ENCODE results near the gene CREB5.

DNA sequence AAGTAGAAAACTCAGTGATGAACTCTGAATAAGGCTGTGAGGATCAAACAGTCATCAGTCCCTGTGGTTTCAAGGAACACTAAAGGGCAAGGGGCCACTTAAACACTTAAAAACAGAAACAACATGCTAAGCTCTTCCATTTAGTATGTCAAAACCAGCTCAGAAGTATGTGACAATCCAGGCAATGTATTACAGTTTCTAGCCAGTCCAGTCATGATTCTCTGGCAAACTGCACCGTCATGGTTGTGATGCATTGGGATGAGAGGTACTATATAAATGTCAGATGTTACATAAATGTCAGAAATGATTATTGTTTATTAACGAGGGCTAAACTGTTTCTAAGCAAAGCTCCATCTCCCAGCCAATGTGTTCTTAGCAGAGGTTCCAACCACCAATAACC, 4.7 kb upstream of the CREB5 start:
- TF ChIP-seq, protein P1, sequence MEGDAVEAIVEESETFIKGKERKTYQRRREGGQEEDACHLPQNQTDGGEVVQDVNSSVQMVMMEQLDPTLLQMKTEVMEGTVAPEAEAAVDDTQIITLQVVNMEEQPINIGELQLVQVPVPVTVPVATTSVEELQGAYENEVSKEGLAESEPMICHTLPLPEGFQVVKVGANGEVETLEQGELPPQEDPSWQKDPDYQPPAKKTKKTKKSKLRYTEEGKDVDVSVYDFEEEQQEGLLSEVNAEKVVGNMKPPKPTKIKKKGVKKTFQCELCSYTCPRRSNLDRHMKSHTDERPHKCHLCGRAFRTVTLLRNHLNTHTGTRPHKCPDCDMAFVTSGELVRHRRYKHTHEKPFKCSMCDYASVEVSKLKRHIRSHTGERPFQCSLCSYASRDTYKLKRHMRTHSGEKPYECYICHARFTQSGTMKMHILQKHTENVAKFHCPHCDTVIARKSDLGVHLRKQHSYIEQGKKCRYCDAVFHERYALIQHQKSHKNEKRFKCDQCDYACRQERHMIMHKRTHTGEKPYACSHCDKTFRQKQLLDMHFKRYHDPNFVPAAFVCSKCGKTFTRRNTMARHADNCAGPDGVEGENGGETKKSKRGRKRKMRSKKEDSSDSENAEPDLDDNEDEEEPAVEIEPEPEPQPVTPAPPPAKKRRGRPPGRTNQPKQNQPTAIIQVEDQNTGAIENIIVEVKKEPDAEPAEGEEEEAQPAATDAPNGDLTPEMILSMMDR (IDR thresholded peaks at IDR 0.05), result no peak
- no peak for TF ChIP-seq POLR2A (IDR thresholded peaks at IDR 0.05)
